ENCODE results near the gene ZFP91. TPM values are rescaled to one million over a fixed set of nuclear protein-coding genes. Genes with fewer than 3 reads are reported as not detected.

The ZFP91 gene
- total RNA-seq, 1 donor from 2014 or later: 59.3 TPM

- Mint-ChIP-seq H3K4me1 (ENCODE audit: low read depth) (peaks cover 61% of the 10 kb centered on the region), H3K27me3 (ENCODE audit: low read depth) (no peaks in the 10 kb centered on the region), H3K36me3 (ENCODE audit: low read depth) (peaks cover 59% of the 10 kb centered on the region), H3K4me3 (ENCODE audit: low read depth) (no peak overlapping the region), H3K9me3 (no peaks in the 10 kb centered on the region), H3K27ac (peak overlapping the region; percentile 67)
- no peak for DNase-seq (ENCODE audit: low spot score)
- intact Hi-C loops (cut with micrococcal nuclease): no loop called here
These were observed 14.1 kb downstream of the ZFP91 start for GRCh38 chr11:58592760-58593472.

GRCh38 chr11:58594826-58595225 is 16.0 kb downstream of the ZFP91 start:
- H3K27ac Mint-ChIP-seq: no peak overlapping the region
- H3K9me3 Mint-ChIP-seq: no peaks in the 10 kb centered on the region
- no peaks in the 10 kb centered on the region for H3K27me3 Mint-ChIP-seq (ENCODE audit: low read depth)

GRCh38 chr11:58596621-58597020 is 17.8 kb downstream of the ZFP91 start:
- no peak for DNase-seq (ENCODE audit: low spot score)
- H3K4me3 Mint-ChIP-seq (ENCODE audit: low read depth): no peak overlapping the region
- intact Hi-C loops (cut with micrococcal nuclease): loop anchor here (1.0 to 2.0 kb wide), 3 partner anchors 14 to 23 kb away; no protein-coding TSS in a partner anchor
- peak overlapping the region; percentile 12 for H3K27ac Mint-ChIP-seq
- no peaks in the 10 kb centered on the region for H3K27me3 Mint-ChIP-seq (ENCODE audit: low read depth)
- H3K36me3 Mint-ChIP-seq (ENCODE audit: low read depth): peaks cover 67% of the 10 kb centered on the region
- peaks cover 73% of the 10 kb centered on the region for H3K4me1 Mint-ChIP-seq (ENCODE audit: low read depth)
- no peaks in the 10 kb centered on the region for H3K9me3 Mint-ChIP-seq

More at GRCh38 chr11:58594826-58595225, 16.0 kb downstream of the ZFP91 start:
- H3K4me1 Mint-ChIP-seq (ENCODE audit: low read depth): peaks cover 73% of the 10 kb centered on the region
- intact Hi-C loops (cut with micrococcal nuclease): no loop called here
- peaks cover 64% of the 10 kb centered on the region for H3K36me3 Mint-ChIP-seq (ENCODE audit: low read depth)
- no peak for DNase-seq (ENCODE audit: low spot score)
- H3K4me3 Mint-ChIP-seq (ENCODE audit: low read depth): no peak overlapping the region

- Mint-ChIP-seq H3K4me3 (ENCODE audit: low read depth) (no peak overlapping the region), H3K4me1 (ENCODE audit: low read depth) (peaks cover 66% of the 10 kb centered on the region), H3K9me3 (no peaks in the 10 kb centered on the region), H3K27ac (peak overlapping the region; percentile 20), H3K36me3 (ENCODE audit: low read depth) (peaks cover 68% of the 10 kb centered on the region), H3K27me3 (ENCODE audit: low read depth) (no peaks in the 10 kb centered on the region)
- intact Hi-C loops (cut with micrococcal nuclease): loop anchor here (1.0 to 2.0 kb wide), 3 partner anchors 13 to 24 kb away; no protein-coding TSS in a partner anchor
- no peak for DNase-seq (ENCODE audit: low spot score)
These were observed 18.8 kb downstream of the ZFP91 start for GRCh38 chr11:58597486-58598144.

GRCh38 chr11:58600510-58600909 is 21.6 kb downstream of the ZFP91 start:
- intact Hi-C loops (cut with micrococcal nuclease): no loop called here
- H3K4me3 Mint-ChIP-seq (ENCODE audit: low read depth): no peak overlapping the region
- DNase-seq (ENCODE audit: low spot score): no peak
- peaks cover 72% of the 10 kb centered on the region for H3K4me1 Mint-ChIP-seq (ENCODE audit: low read depth)
- no peaks in the 10 kb centered on the region for H3K27me3 Mint-ChIP-seq (ENCODE audit: low read depth)
- H3K27ac Mint-ChIP-seq: no peak overlapping the region
- H3K9me3 Mint-ChIP-seq: no peaks in the 10 kb centered on the region
- H3K36me3 Mint-ChIP-seq (ENCODE audit: low read depth): peaks cover 79% of the 10 kb centered on the region

- H3K9me3 Mint-ChIP-seq: no peaks in the 10 kb centered on the region
- DNase-seq (ENCODE audit: low spot score): no peak
- peak overlapping the region; percentile 63 for H3K27ac Mint-ChIP-seq
- peaks cover 55% of the 10 kb centered on the region for H3K4me1 Mint-ChIP-seq (ENCODE audit: low read depth)
- no peak overlapping the region for H3K4me3 Mint-ChIP-seq (ENCODE audit: low read depth)
- intact Hi-C loops (cut with micrococcal nuclease): no loop called here
- H3K27me3 Mint-ChIP-seq (ENCODE audit: low read depth): no peaks in the 10 kb centered on the region
- peaks cover 78% of the 10 kb centered on the region for H3K36me3 Mint-ChIP-seq (ENCODE audit: low read depth)
These were observed 28.3 kb downstream of the ZFP91 start for GRCh38 chr11:58606930-58607714.

- H3K36me3 Mint-ChIP-seq (ENCODE audit: low read depth): peaks cover 78% of the 10 kb centered on the region
- DNase-seq (ENCODE audit: low spot score): no peak
- H3K27me3 Mint-ChIP-seq (ENCODE audit: low read depth): no peaks in the 10 kb centered on the region
- intact Hi-C loops (cut with micrococcal nuclease): no loop called here
- no peak overlapping the region for H3K27ac Mint-ChIP-seq
- H3K4me1 Mint-ChIP-seq (ENCODE audit: low read depth): peaks cover 53% of the 10 kb centered on the region
- H3K4me3 Mint-ChIP-seq (ENCODE audit: low read depth): no peak overlapping the region
- H3K9me3 Mint-ChIP-seq: no peaks in the 10 kb centered on the region
These were observed 29.5 kb downstream of the ZFP91 start for GRCh38 chr11:58608331-58608730.

- Mint-ChIP-seq H3K9me3 (no peaks in the 10 kb centered on the region), H3K36me3 (ENCODE audit: low read depth) (peaks cover 78% of the 10 kb centered on the region), H3K4me1 (ENCODE audit: low read depth) (peaks cover 48% of the 10 kb centered on the region), H3K4me3 (ENCODE audit: low read depth) (no peak overlapping the region), H3K27ac (peak overlapping the region; percentile 8), H3K27me3 (ENCODE audit: low read depth) (no peaks in the 10 kb centered on the region)
- intact Hi-C loops (cut with micrococcal nuclease): loop anchor here (2.0 to 5.0 kb wide), 2 partner anchors 13 to 32 kb away; partner anchors contain the start of genes LPXN and ZFP91
- no peak for DNase-seq (ENCODE audit: low spot score)
These were observed 30.9 kb downstream of the ZFP91 start for GRCh38 chr11:58609723-58610122.

GRCh38 chr11:58613228-58613627 is 34.4 kb downstream of the ZFP91 start:
- no peak for DNase-seq (ENCODE audit: low spot score)
- Mint-ChIP-seq H3K9me3 (no peaks in the 10 kb centered on the region), H3K4me3 (ENCODE audit: low read depth) (no peak overlapping the region), H3K27me3 (ENCODE audit: low read depth) (no peaks in the 10 kb centered on the region), H3K27ac (no peak overlapping the region), H3K36me3 (ENCODE audit: low read depth) (peaks cover 88% of the 10 kb centered on the region), H3K4me1 (ENCODE audit: low read depth) (peaks cover 33% of the 10 kb centered on the region)
- intact Hi-C loops (cut with micrococcal nuclease): loop anchor here (5.0 kb wide), 1 partner anchor 36 kb away; the partner anchor contains the start of genes LPXN and ZFP91

GRCh38 chr11:58615559-58615958 is 36.7 kb downstream of the ZFP91 start:
- no peak for DNase-seq (ENCODE audit: low spot score)
- peaks cover 93% of the 10 kb centered on the region for H3K36me3 Mint-ChIP-seq (ENCODE audit: low read depth)
- H3K9me3 Mint-ChIP-seq: no peaks in the 10 kb centered on the region
- no peak overlapping the region for H3K4me3 Mint-ChIP-seq (ENCODE audit: low read depth)
- peaks cover 31% of the 10 kb centered on the region for H3K4me1 Mint-ChIP-seq (ENCODE audit: low read depth)
- H3K27me3 Mint-ChIP-seq (ENCODE audit: low read depth): no peaks in the 10 kb centered on the region
- intact Hi-C loops (cut with micrococcal nuclease): no loop called here
- H3K27ac Mint-ChIP-seq: no peak overlapping the region

- H3K4me3 Mint-ChIP-seq (ENCODE audit: low read depth): no peak overlapping the region
- H3K36me3 Mint-ChIP-seq (ENCODE audit: low read depth): peaks cover 87% of the 10 kb centered on the region
- H3K27me3 Mint-ChIP-seq (ENCODE audit: low read depth): no peaks in the 10 kb centered on the region
- no peak for DNase-seq (ENCODE audit: low spot score)
- H3K27ac Mint-ChIP-seq: no peak overlapping the region
- no peaks in the 10 kb centered on the region for H3K9me3 Mint-ChIP-seq
- intact Hi-C loops (cut with micrococcal nuclease): no loop called here
- H3K4me1 Mint-ChIP-seq (ENCODE audit: low read depth): peaks cover 26% of the 10 kb centered on the region
These were observed 37.7 kb downstream of the ZFP91 start for GRCh38 chr11:58616594-58616993.

GRCh38 chr11:58617976-58618557 is 39.2 kb downstream of the ZFP91 start:
- no peak for DNase-seq (ENCODE audit: low spot score)

More at GRCh38 chr11:58617976-58618557, 39.2 kb downstream of the ZFP91 start:
- Mint-ChIP-seq H3K27ac (peak overlapping the region; percentile 45), H3K9me3 (no peaks in the 10 kb centered on the region), H3K4me1 (ENCODE audit: low read depth) (peaks cover 32% of the 10 kb centered on the region), H3K27me3 (ENCODE audit: low read depth) (no peaks in the 10 kb centered on the region), H3K4me3 (ENCODE audit: low read depth) (no peak overlapping the region), H3K36me3 (ENCODE audit: low read depth) (peaks cover 86% of the 10 kb centered on the region)
- intact Hi-C loops (cut with micrococcal nuclease): no loop called here
